Measurements from ENCODE around the gene CRACDL.

The CRACDL gene

GRCh38 chr2:98750593-98751282, 185.3 kb downstream of the CRACDL start:
- DNase-seq (ENCODE audit: low spot score) = no peak

- no peak for DNase-seq (ENCODE audit: low spot score)
Observed at GRCh38 chr2:98749066-98749450, 187.0 kb downstream of the CRACDL start.

- no peak for DNase-seq (ENCODE audit: low spot score)
Observed at GRCh38 chr2:98748292-98749065, 187.5 kb downstream of the CRACDL start.

GRCh38 chr2:98747888-98748287, 188.1 kb downstream of the CRACDL start:
- no peak for DNase-seq (ENCODE audit: low spot score)

GRCh38 chr2:98746426-98746825, 189.6 kb downstream of the CRACDL start:
- no peak for DNase-seq (ENCODE audit: low spot score)

GRCh38 chr2:98744595-98744994, 191.4 kb downstream of the CRACDL start:
- DNase-seq (ENCODE audit: low spot score) = no peak
